GM12878 (cell line): ENCODE data around the gene TPCN1.

ENCODE experiments used
- EP300 ChIP-seq, 2 experiments: fragments of 150-350 bp in 1 of 2; IDR thresholded peaks; 2 replicates each; pipeline ENCODE4 v1.6.1; 2011 to 2012; ENCODE audit warnings: low read depth in 2 of 2, low read length in 2 of 2, borderline replicate concordance in 1 of 2, improper control_type of control experiment in 1 of 2, inconsistent platforms in 1 of 2; ENCODE audit not compliant: control insufficient read depth in 1 of 2
- TF ChIP-seq, protein P1 (sequence below): IDR thresholded peaks from 2 replicates; pipeline ENCODE4 v1.6.1; 2012; ENCODE audit warnings: mild to moderate bottlenecking, low read depth, low read length

DNA sequence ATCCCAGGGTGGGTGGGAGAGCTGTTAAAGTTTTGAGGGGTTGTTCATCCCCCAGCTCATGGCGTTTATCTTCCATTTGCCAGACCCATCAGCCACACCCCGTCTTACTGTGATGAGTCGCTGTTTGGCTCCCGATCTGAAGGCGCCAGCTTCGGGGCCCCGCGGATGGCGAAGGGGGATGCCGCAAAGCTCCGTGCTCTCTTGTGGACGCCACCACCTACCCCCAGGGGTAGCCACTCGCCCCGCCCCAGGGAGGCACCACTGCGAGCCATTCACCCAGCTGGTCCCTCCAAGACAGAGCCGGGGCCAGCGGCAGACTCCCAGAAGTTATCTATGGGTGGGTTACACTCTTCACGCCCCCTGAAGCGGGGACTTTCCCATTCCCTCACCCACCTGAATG lies 30.0 kb upstream of the TPCN1 start:
- no peak for TF ChIP-seq EP300 (IDR thresholded peaks at IDR 0.05; ENCODE audit: borderline replicate concordance in 1 of 2, control insufficient read depth in 1 of 2, low read depth in 2 of 2, low read length in 2 of 2)
- TF ChIP-seq, protein P1, sequence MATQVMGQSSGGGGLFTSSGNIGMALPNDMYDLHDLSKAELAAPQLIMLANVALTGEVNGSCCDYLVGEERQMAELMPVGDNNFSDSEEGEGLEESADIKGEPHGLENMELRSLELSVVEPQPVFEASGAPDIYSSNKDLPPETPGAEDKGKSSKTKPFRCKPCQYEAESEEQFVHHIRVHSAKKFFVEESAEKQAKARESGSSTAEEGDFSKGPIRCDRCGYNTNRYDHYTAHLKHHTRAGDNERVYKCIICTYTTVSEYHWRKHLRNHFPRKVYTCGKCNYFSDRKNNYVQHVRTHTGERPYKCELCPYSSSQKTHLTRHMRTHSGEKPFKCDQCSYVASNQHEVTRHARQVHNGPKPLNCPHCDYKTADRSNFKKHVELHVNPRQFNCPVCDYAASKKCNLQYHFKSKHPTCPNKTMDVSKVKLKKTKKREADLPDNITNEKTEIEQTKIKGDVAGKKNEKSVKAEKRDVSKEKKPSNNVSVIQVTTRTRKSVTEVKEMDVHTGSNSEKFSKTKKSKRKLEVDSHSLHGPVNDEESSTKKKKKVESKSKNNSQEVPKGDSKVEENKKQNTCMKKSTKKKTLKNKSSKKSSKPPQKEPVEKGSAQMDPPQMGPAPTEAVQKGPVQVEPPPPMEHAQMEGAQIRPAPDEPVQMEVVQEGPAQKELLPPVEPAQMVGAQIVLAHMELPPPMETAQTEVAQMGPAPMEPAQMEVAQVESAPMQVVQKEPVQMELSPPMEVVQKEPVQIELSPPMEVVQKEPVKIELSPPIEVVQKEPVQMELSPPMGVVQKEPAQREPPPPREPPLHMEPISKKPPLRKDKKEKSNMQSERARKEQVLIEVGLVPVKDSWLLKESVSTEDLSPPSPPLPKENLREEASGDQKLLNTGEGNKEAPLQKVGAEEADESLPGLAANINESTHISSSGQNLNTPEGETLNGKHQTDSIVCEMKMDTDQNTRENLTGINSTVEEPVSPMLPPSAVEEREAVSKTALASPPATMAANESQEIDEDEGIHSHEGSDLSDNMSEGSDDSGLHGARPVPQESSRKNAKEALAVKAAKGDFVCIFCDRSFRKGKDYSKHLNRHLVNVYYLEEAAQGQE: no peak
